Mesenchymal stem cell (in vitro differentiated cells and primary cell): ENCODE data around the gene MGAT5B.

Experiments used
- DNase-seq: peaks from one replicate; pipeline ENCODE4 v3.0.0-alpha.2; 2013
- H2AFZ ChIP-seq: one replicate; pipeline ENCODE4 v1.6.1; 2013; ENCODE audit warnings: low read depth, mild to moderate bottlenecking, control low read depth, inconsistent platforms, low read length, moderate library complexity
- H2AK5ac ChIP-seq: 2 replicates; pipeline ENCODE4 v1.6.1; 2013; ENCODE audit warnings: low read length, moderate library complexity, mild to moderate bottlenecking, inconsistent platforms; ENCODE audit not compliant: severe bottlenecking
- H2BK120ac ChIP-seq: one replicate; pipeline ENCODE4 v1.6.1; 2013; ENCODE audit warnings: low read depth, mild to moderate bottlenecking, inconsistent platforms, low read length, moderate library complexity
- H2BK12ac ChIP-seq, 2 experiments: one replicate each; pipeline ENCODE4 v1.6.1; 2013; ENCODE audit warnings: inconsistent platforms in 2 of 2, low read length in 2 of 2, mild to moderate bottlenecking in 2 of 2, moderate library complexity in 2 of 2, control low read depth in 1 of 2
- H2BK15ac ChIP-seq: one replicate; pipeline ENCODE4 v1.6.1; 2013; ENCODE audit warnings: mild to moderate bottlenecking, low read depth, inconsistent platforms; ENCODE audit not compliant: poor library complexity, severe bottlenecking
- H2BK5ac ChIP-seq: 2 replicates; pipeline ENCODE4 v1.6.1; 2013; ENCODE audit warnings: low read depth, mild to moderate bottlenecking, low read length, control low read depth, inconsistent platforms; ENCODE audit not compliant: poor library complexity, severe bottlenecking
- H3K14ac ChIP-seq, 2 experiments: one replicate each; pipeline ENCODE4 v1.6.1; 2013; ENCODE audit warnings: inconsistent platforms in 2 of 2, low read length in 2 of 2, control low read depth in 1 of 2, mild to moderate bottlenecking in 1 of 2, moderate library complexity in 1 of 2
- H3K18ac ChIP-seq, 2 experiments: one replicate each; pipeline ENCODE4 v1.6.1; 2013; ENCODE audit warnings: inconsistent platforms in 2 of 2, low read length in 2 of 2, control low read depth in 1 of 2, low read depth in 1 of 2, mild to moderate bottlenecking in 1 of 2
- H3K23ac ChIP-seq, 2 experiments: one replicate each; pipeline ENCODE4 v1.6.1; 2013; ENCODE audit warnings: inconsistent platforms in 2 of 2, low read length in 2 of 2, mild to moderate bottlenecking in 2 of 2, moderate library complexity in 2 of 2, control low read depth in 1 of 2
- H3K27ac ChIP-seq: 2 replicates; pipeline ENCODE4 v1.5.1; 2013; ENCODE audit warnings: mild to moderate bottlenecking, moderate library complexity, low read length, control low read depth, inconsistent platforms; ENCODE audit not compliant: poor library complexity, severe bottlenecking
- H3K27me3 ChIP-seq, 2 experiments: 2 replicates each; pipeline versions ENCODE4 v1.6.1 to v1.7.0; 2013; ENCODE audit warnings: low read length in 2 of 2, mild to moderate bottlenecking in 2 of 2, moderate library complexity in 2 of 2, control low read depth in 1 of 2, inconsistent platforms in 1 of 2; ENCODE audit not compliant: control insufficient read depth in 1 of 2, insufficient read depth in 1 of 2
- H3K36me3 ChIP-seq, 2 experiments: 2 replicates each; pipeline versions ENCODE4 v1.6.1 to v1.7.0; 2013; ENCODE audit warnings: low read length in 2 of 2, control low read depth in 1 of 2, inconsistent platforms in 1 of 2, low read depth in 1 of 2, mild to moderate bottlenecking in 1 of 2; ENCODE audit not compliant: insufficient read depth in 2 of 2, control insufficient read depth in 1 of 2
- H3K4ac ChIP-seq, 2 experiments: one replicate each; pipeline ENCODE4 v1.6.1; 2013; ENCODE audit warnings: inconsistent platforms in 2 of 2, low read length in 2 of 2, mild to moderate bottlenecking in 2 of 2, moderate library complexity in 2 of 2, control low read depth in 1 of 2, low read depth in 1 of 2
- H3K4me1 ChIP-seq: 2 replicates; pipeline ENCODE4 v1.6.1; 2013; ENCODE audit warnings: low read depth, low read length, control low read depth; ENCODE audit not compliant: control insufficient read depth, insufficient read depth
- H3K4me2 ChIP-seq: 2 replicates; pipeline ENCODE4 v1.6.1; 2013; ENCODE audit warnings: low read length, mild to moderate bottlenecking, inconsistent platforms; ENCODE audit not compliant: poor library complexity, severe bottlenecking
- H3K4me3 ChIP-seq, 2 experiments: 2 replicates each; pipeline versions ENCODE4 v1.5.1 to v1.7.0; 2013; ENCODE audit warnings: low read length in 2 of 2, mild to moderate bottlenecking in 2 of 2, control low read depth in 1 of 2, low read depth in 1 of 2; ENCODE audit not compliant: insufficient read depth in 1 of 2
- H3K79me1 ChIP-seq: replicated peaks from 2 replicates; pipeline ENCODE4 v1.6.1; 2013; ENCODE audit warnings: mild to moderate bottlenecking, control low read depth, low read length, inconsistent platforms; ENCODE audit not compliant: poor library complexity, severe bottlenecking
- H3K9ac ChIP-seq: 2 replicates; pipeline ENCODE4 v1.7.0; 2013; ENCODE audit warnings: mild to moderate bottlenecking, low read length, moderate library complexity
- H3K9me3 ChIP-seq: 2 replicates; pipeline ENCODE4 v1.7.0; 2013; ENCODE audit warnings: mild to moderate bottlenecking, low read length; ENCODE audit not compliant: control insufficient read depth
- H4K8ac ChIP-seq: one replicate; pipeline ENCODE4 v1.6.1; 2013; ENCODE audit warnings: inconsistent platforms, mild to moderate bottlenecking, low read length, moderate library complexity
- H4K91ac ChIP-seq: one replicate; pipeline ENCODE4 v1.6.1; 2013; ENCODE audit warnings: mild to moderate bottlenecking, low read length, inconsistent platforms
- WGBS: methylation state at CpG from one replicate; pipeline ENCODE4 v1.1.7; 2013; ENCODE audit warnings: mixed read lengths; 5-methylcytosine and 5-hydroxymethylcytosine counted together

MGAT5B gene

DNA sequence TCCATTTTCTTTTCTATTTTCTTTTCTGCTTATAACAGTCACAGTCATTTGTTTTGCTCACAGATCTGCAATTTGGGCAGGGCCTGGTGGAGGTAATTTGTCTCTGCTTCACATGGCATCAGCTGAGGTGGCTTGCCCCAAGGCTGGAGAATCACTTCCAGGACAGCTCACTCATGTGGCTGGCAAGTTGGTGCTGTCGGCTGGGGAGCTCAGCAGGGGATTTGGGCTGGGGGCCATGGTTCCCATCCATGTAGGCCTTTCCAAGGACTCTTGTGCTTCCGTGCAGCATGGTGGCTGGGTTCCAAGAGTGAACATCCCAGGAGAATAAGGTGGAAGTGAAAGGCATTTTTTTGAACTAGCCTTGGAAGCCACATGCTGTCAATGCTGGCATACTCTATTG is 85.7 kb downstream of the MGAT5B start:
- H3K36me3 ChIP-seq, result no peaks in the 10 kb centered on the region
- no peak overlapping the region for H3K18ac ChIP-seq
- no peak overlapping the region for H3K9ac ChIP-seq
- H2BK5ac ChIP-seq, result no peak overlapping the region
- no peak overlapping the region for H2BK15ac ChIP-seq
- H3K9me3 ChIP-seq, result no peaks in the 10 kb centered on the region
- H2BK120ac ChIP-seq, result no peak overlapping the region
- H3K4ac ChIP-seq, result no peak overlapping the region
- H2AFZ ChIP-seq, result no peak overlapping the region
- H3K4me1 ChIP-seq, result no peaks in the 10 kb centered on the region
- no peak overlapping the region for H3K23ac ChIP-seq
- H3K4me3 ChIP-seq, result no peak overlapping the region
- no peak overlapping the region for H4K8ac ChIP-seq
- no peaks in the 10 kb centered on the region for H3K79me1 ChIP-seq
- DNase-seq, result no peak
- no peak overlapping the region for H3K14ac ChIP-seq
- H2AK5ac ChIP-seq, result no peak overlapping the region
- no peak overlapping the region for H4K91ac ChIP-seq
- WGBS, result 65% methylated on average over 2 of the region's 2 CpGs
- no peak overlapping the region for H2BK12ac ChIP-seq
- H3K27ac ChIP-seq, result no peak overlapping the region
- no peak overlapping the region for H3K4me2 ChIP-seq
- peaks cover 36 to 78% of the 10 kb centered on the region in 2 experiments for H3K27me3 ChIP-seq

DNA sequence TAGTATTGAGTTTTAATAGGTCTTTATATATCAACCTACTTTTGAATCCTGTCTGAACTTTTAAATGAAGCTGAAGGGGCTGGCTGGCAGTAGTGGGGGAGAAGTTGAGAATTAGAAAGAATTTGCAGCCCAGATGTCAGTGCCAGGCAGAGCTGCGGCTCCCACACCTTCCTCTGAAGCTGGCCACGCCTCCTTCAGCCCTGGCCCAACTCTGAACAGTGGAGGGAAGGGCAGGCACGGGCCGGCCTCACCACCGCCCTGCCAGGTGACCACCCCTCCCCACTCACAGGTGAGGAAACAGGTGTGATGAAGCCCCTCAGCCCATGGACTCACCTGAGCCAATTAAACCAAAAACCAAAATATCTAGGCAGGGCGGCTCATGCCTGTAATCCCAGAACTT is 87.0 kb downstream of the MGAT5B start:
- H3K14ac ChIP-seq, result no peak overlapping the region
- no peak overlapping the region for H3K4me3 ChIP-seq
- H3K4me2 ChIP-seq, result no peak overlapping the region
- H4K8ac ChIP-seq, result no peak overlapping the region
- H3K18ac ChIP-seq, result no peak overlapping the region
- no peak overlapping the region for H2BK5ac ChIP-seq
- no peaks in the 10 kb centered on the region for H3K36me3 ChIP-seq
- H3K4ac ChIP-seq, result no peak overlapping the region
- H3K23ac ChIP-seq, result no peak overlapping the region
- H2AK5ac ChIP-seq, result no peak overlapping the region
- no peak overlapping the region for H3K27ac ChIP-seq
- H2BK12ac ChIP-seq, result no peak overlapping the region
- H3K9me3 ChIP-seq, result no peaks in the 10 kb centered on the region
- H4K91ac ChIP-seq, result no peak overlapping the region
- no peaks in the 10 kb centered on the region for H3K4me1 ChIP-seq
- H3K79me1 ChIP-seq, result no peaks in the 10 kb centered on the region
- 58% methylated on average over 6 of the region's 6 CpGs for WGBS
- H3K9ac ChIP-seq, result no peak overlapping the region
- no peak overlapping the region for H2AFZ ChIP-seq
- peaks cover 48 to 80% of the 10 kb centered on the region in 2 experiments for H3K27me3 ChIP-seq
- no peak overlapping the region for H2BK120ac ChIP-seq
- no peak for DNase-seq
- no peak overlapping the region for H2BK15ac ChIP-seq

DNA sequence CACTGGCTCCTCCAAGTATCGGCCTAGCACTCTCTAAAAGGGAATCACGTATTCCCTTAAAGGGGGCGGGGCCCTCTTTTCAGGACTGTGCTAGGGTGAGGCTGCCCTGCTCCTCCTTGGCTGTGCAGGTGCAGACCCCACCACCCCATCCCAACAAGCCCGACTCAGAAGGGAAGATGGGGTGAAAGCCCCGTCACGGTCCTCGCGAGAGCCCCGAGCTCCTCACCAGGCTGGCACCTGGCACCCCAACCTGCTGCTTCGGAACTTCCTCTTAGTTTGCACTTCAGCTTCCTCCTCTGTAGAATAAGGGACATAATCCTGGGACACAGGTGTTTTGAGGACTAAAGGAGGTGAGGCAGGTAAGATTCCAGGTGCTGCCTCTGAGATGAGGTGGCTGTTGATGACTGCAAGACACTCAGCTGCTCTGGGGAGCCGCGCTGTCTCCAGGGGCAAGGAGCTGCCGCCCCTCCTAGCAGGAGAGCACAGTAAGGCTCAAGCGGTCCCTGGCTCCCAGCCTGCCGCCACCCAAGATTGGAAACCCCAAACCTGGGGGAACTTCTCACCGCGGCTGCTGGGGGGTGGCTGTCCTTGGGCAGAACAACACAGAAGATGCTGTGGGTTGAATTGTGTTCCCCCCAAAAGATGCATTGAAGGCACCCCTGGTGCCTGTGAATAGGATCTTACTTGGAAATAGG is 88.8 kb downstream of the MGAT5B start:
- WGBS, result 93% methylated on average over 11 of the region's 17 CpGs
- no peak overlapping the region for H3K14ac ChIP-seq
- H3K79me1 ChIP-seq, result no peaks in the 10 kb centered on the region

DNA sequence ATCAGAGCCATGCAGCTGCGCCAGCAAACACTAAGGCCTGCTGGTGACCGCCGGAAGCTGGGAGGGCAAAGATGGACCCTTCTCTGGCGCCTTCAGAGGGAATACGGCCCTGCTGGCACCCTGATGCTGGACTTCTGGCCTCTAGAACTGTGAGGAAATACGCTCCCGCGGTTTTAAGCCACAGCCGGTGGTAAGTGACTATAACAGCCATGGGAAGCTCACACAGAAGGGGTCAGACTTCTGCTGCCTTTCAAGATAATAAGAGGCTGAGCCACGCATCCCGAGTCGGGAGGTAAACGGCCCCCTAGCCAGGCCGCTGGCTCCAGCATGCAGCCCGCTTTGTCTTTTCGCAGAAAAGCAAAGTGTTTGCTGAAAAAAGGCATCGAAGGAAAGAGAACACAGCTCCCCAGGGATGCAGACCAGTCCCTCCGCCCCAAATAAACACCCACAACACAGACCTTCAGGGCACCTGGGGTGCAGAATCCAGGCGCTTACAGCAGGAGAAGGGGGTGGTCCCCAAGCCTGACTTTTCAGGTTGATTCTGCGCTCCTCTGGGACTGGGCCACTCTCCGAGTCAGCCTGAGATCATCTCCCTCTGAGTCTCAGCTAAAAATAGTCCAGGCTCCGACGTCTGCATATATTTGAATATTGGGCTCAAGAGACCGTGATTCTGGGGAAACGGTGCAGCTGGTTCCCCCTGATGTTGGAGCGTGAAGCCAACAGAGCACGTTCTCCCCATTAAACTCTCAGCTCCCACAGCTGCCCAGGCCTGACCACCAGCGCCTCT is 89.7 kb downstream of the MGAT5B start:
- Histone ChIP-seq H2BK5ac (no peak overlapping the region), H2AK5ac (no peak overlapping the region), H2BK15ac (no peak overlapping the region), H3K27me3 (peaks cover 50 to 75% of the 10 kb centered on the region in 2 experiments), H3K4me3 (no peak overlapping the region), H3K9ac (no peak overlapping the region), H3K27ac (no peak overlapping the region), H3K14ac (no peak overlapping the region), H3K9me3 (no peaks in the 10 kb centered on the region), H3K36me3 (no peaks in the 10 kb centered on the region), H2AFZ (no peak overlapping the region), H3K79me1 (no peaks in the 10 kb centered on the region), H3K4me1 (no peaks in the 10 kb centered on the region), H2BK120ac (no peak overlapping the region), H2BK12ac (no peak overlapping the region), H4K8ac (no peak overlapping the region), H3K18ac (no peak overlapping the region), H3K4me2 (no peak overlapping the region), H3K23ac (no peak overlapping the region), H3K4ac (no peak overlapping the region), H4K91ac (no peak overlapping the region)
- WGBS, result 59% methylated on average over 27 of the region's 28 CpGs
- no peak for DNase-seq

More for the DNA sequence above, 88.8 kb downstream of the MGAT5B start:
- no peaks in the 10 kb centered on the region for H3K4me1 ChIP-seq
- no peak overlapping the region for H3K4me3 ChIP-seq
- no peak for DNase-seq
- H2AK5ac ChIP-seq, result no peak overlapping the region
- no peak overlapping the region for H3K23ac ChIP-seq
- no peaks in the 10 kb centered on the region for H3K9me3 ChIP-seq
- H2BK12ac ChIP-seq, result no peak overlapping the region
- no peak overlapping the region for H3K27ac ChIP-seq
- H2BK15ac ChIP-seq, result no peak overlapping the region
- no peak overlapping the region for H2AFZ ChIP-seq
- no peak overlapping the region for H4K8ac ChIP-seq
- no peak overlapping the region for H3K9ac ChIP-seq
- H3K36me3 ChIP-seq, result no peaks in the 10 kb centered on the region
- no peak overlapping the region for H3K4me2 ChIP-seq
- no peak overlapping the region for H3K4ac ChIP-seq
- H3K27me3 ChIP-seq, result peaks cover 49 to 75% of the 10 kb centered on the region in 2 experiments
- no peak overlapping the region for H4K91ac ChIP-seq
- no peak overlapping the region for H2BK5ac ChIP-seq
- no peak overlapping the region for H2BK120ac ChIP-seq
- no peak overlapping the region for H3K18ac ChIP-seq
